GM18511 (cell line): ENCODE data around the gene GPR146.
"Not testable (repeated sequence)": the region's sequence is repeated elsewhere in the genome, so short reads cannot be mapped to it uniquely, and the experiment has no call there.

Source experiments
- ATAC-seq: cut with Tn5 transposase; IDR thresholded peaks from one replicate; pipeline ENCODE4 v1.9.1; 2021; ENCODE audit warnings: mild to moderate bottlenecking, moderate library complexity; ENCODE audit not compliant: unreplicated experiment

GPR146 gene

GRCh38 chr7:1074018-1074417 is 29.7 kb downstream of the GPR146 start:
- ATAC-seq = not testable (repeated sequence)

DNA sequence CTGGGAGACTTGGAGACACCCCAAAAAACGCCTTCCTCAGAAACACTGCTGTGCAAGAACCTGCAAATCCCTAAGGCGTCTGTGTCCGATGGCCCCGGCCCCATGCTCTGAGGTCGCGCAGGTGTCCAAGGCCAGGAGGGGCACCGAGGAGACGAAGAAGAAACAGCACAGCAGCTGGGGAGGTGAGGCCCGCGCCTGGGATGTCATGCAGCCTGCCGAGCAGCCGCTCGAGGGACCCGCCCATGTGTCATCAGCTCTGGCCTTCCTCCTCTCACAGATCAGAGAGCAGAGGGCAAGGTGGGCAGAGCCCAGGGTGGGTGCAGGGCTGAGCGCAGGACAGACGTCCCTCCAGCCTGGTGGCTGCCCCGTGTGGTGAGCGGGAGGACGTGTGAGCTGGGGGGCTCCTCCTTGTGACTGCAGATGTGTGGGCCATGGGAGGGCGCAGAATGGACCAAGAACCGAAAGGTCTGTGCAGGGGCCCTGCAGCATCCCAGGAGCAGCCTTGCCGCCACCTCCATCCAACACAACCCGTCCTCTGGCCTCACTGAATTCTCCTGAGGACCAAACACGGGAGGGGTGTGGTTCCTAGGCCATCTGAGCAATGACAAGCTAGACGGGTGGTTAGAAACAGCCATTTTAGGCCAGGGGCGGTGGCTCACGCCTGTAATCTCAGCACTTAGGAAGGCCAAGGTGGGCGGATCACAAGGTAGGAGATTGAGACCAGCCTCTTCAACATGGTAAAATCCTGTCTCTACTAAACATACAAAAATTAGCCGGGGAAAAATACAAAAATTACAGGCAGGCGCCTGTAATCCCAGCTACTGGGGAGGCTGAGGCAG is 30.5 kb downstream of the GPR146 start:
- ATAC-seq = no peak

GRCh38 chr7:1076184-1077072 is 32.1 kb downstream of the GPR146 start:
- ATAC-seq = no peak

GRCh38 chr7:1078519-1078918 is 34.2 kb downstream of the GPR146 start:
- ATAC-seq = no peak

- no peak for ATAC-seq
Measured at GRCh38 chr7:1078985-1079384, 34.6 kb downstream of the GPR146 start.

- ATAC-seq = no peak
Measured at GRCh38 chr7:1079546-1079945, 35.2 kb downstream of the GPR146 start.

- ATAC-seq = no peak
Measured at GRCh38 chr7:1080252-1080920, 36.0 kb downstream of the GPR146 start.

- ATAC-seq = no peak
Measured at GRCh38 chr7:1080921-1081255, 36.5 kb downstream of the GPR146 start.

GRCh38 chr7:1081336-1081735 is 37.0 kb downstream of the GPR146 start:
- no peak for ATAC-seq

- ATAC-seq = no peak
Measured at GRCh38 chr7:1081931-1082401, 37.6 kb downstream of the GPR146 start.

GRCh38 chr7:1083729-1084657 is 39.6 kb downstream of the GPR146 start:
- ATAC-seq = no peak

DNA sequence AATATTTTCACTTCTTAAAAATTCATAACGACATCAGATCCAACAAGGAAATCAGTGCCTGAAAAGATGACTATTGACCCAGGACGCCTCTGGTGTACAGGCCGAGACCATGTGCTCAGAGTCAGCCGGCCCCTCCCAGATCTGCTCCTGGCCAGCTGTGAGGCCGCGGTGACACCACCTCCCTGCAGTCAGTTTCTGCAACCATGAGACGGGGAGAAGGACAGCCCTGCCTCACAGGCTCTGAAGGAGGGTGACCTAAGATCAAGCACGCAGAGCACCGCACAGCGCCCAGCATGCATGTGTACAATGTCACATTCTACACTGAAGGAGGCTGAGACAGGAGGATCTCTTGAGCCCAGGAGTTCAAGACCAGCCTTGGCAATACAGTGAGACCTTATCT is 40.9 kb downstream of the GPR146 start:
- no peak for ATAC-seq

DNA sequence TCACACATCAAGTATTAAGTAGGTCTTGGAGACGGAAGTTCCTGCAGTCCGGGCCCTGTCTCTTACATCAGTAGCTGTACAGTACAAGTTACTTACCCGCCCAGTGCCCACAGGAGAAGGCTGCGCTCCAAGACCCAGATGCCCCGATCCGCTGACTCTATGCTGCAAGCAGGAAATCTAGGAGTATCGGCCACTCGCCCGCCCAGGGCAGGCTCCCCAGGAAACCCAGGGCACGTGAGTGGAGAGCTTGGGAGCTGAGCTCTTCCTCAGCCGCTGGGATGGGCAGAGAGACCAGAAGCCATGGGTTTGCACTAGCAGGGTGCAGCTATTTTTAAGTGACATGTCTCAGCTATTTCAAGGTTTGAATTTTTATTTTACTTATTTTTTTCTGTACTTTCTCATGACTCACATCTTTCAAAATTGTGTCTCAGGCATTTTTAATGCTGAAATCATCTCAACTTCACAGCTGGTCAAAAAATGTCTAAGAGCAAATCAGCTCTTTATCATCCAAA is 41.6 kb downstream of the GPR146 start:
- ATAC-seq = no peak

- peak; percentile 81 for ATAC-seq
Measured at GRCh38 chr7:1086588-1087464, 42.5 kb downstream of the GPR146 start.

DNA sequence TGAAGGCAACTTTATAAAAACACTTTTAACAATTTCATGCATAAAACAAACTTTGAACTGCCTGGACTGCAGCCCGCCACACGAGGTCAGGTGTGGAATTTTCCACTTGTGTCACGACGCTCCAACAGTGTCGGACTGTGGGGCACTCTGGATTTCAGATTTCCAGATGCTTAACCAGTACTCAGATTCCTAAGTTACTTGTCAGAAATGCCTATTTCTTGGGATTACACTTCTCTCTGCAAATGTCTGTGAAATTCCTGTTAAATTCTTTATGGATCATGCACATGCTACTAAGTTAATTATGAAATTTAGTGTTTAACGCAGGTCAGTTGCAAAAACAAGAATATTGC is 43.1 kb downstream of the GPR146 start:
- no peak for ATAC-seq

GRCh38 chr7:1087952-1088920 is 43.9 kb downstream of the GPR146 start, which contains the start of gene GPER1:
Gene GPER1, plus strand, starts transcription at chr7:1088113. Its CDS starts 3,616 bp downstream, at chr7:1091729.
- ATAC-seq = no peak

- ATAC-seq = no peak
Measured at GRCh38 chr7:1090236-1090635, 45.9 kb downstream of the GPR146 start.
